Ectodermal cell (in vitro differentiated cells): Measurements from ENCODE around the gene RYR3.

Experiments
- H3K27ac ChIP-seq: 2 replicates; pipeline ENCODE4 v1.7.0; 2013; ENCODE audit warnings: mild to moderate bottlenecking, low read depth, low read length; ENCODE audit not compliant: insufficient read depth, poor library complexity, severe bottlenecking
- H3K27me3 ChIP-seq: 2 replicates; pipeline ENCODE4 v1.7.0; 2013; ENCODE audit warnings: mild to moderate bottlenecking, low read length; ENCODE audit not compliant: insufficient read depth, control insufficient read depth, poor library complexity, severe bottlenecking
- H3K36me3 ChIP-seq: one replicate; pipeline ENCODE4 v1.7.0; 2013; ENCODE audit warnings: low read length; ENCODE audit not compliant: control insufficient read depth, insufficient read depth
- H3K4me1 ChIP-seq: one replicate; pipeline ENCODE4 v1.7.0; 2013; ENCODE audit warnings: low read length; ENCODE audit not compliant: control insufficient read depth, insufficient read depth
- H3K4me3 ChIP-seq: 2 replicates; pipeline ENCODE4 v1.7.0; 2013; ENCODE audit warnings: low read depth, low read length, control low read depth; ENCODE audit not compliant: insufficient read depth
- H3K9me3 ChIP-seq: 2 replicates; pipeline ENCODE4 v1.7.0; 2013; ENCODE audit warnings: mild to moderate bottlenecking, low read length, moderate library complexity; ENCODE audit not compliant: control insufficient read depth
- WGBS, 2 experiments: methylation state at CpG; one replicate each; pipeline ENCODE4 v1.1.7; 2013; ENCODE audit warnings: missing lambda C conversion rate in 2 of 2; 5-methylcytosine and 5-hydroxymethylcytosine counted together

Gene RYR3

GRCh38 chr15:33837294-33837693 lies 526.5 kb downstream of the RYR3 start:
- Histone ChIP-seq H3K27ac (no peak overlapping the region), H3K9me3 (no peaks in the 10 kb centered on the region), H3K4me3 (no peak overlapping the region), H3K27me3 (no peaks in the 10 kb centered on the region), H3K36me3 (no peaks in the 10 kb centered on the region), H3K4me1 (peaks cover 12% of the 10 kb centered on the region)
- 80 to 100% methylated on average over 1 of the region's 1 CpG for WGBS, 2 experiments

- H3K4me3 ChIP-seq: no peak overlapping the region
- H3K27me3 ChIP-seq: no peaks in the 10 kb centered on the region
- no peaks in the 10 kb centered on the region for H3K9me3 ChIP-seq
- H3K27ac ChIP-seq: no peak overlapping the region
- 93 to 95% methylated on average over 2 of the region's 2 CpGs for WGBS, 2 experiments
- H3K4me1 ChIP-seq: peaks cover 12% of the 10 kb centered on the region
- no peaks in the 10 kb centered on the region for H3K36me3 ChIP-seq
These were observed 528.8 kb downstream of the RYR3 start for GRCh38 chr15:33839540-33839939.

GRCh38 chr15:33840615-33841014 lies 529.8 kb downstream of the RYR3 start:
- H3K9me3 ChIP-seq: no peaks in the 10 kb centered on the region
- 91 to 96% methylated on average over 3 of the region's 3 CpGs for WGBS, 2 experiments
- no peak overlapping the region for H3K27ac ChIP-seq
- H3K4me3 ChIP-seq: no peak overlapping the region
- H3K4me1 ChIP-seq: peaks cover 2% of the 10 kb centered on the region
- H3K36me3 ChIP-seq: no peaks in the 10 kb centered on the region
- no peaks in the 10 kb centered on the region for H3K27me3 ChIP-seq

GRCh38 chr15:33844186-33844585 lies 533.4 kb downstream of the RYR3 start:
- Histone ChIP-seq H3K9me3 (no peaks in the 10 kb centered on the region), H3K27ac (no peak overlapping the region), H3K4me1 (no peaks in the 10 kb centered on the region), H3K36me3 (no peaks in the 10 kb centered on the region), H3K4me3 (no peak overlapping the region), H3K27me3 (no peaks in the 10 kb centered on the region)
- WGBS, 2 experiments: 45 to 64% methylated on average over 4 of the region's 4 CpGs

- H3K9me3 ChIP-seq: no peaks in the 10 kb centered on the region
- H3K4me3 ChIP-seq: no peak overlapping the region
- no peaks in the 10 kb centered on the region for H3K36me3 ChIP-seq
- WGBS, 2 experiments: 88 to 91% methylated on average over 4 of the region's 4 CpGs
- H3K27me3 ChIP-seq: no peaks in the 10 kb centered on the region
- H3K27ac ChIP-seq: no peak overlapping the region
- no peaks in the 10 kb centered on the region for H3K4me1 ChIP-seq
These were observed 533.8 kb downstream of the RYR3 start for GRCh38 chr15:33844597-33844996.

- WGBS, 2 experiments: 93% methylated on average over 2 of the region's 2 CpGs
- Histone ChIP-seq H3K4me3 (no peak overlapping the region), H3K9me3 (no peaks in the 10 kb centered on the region), H3K36me3 (no peaks in the 10 kb centered on the region), H3K4me1 (no peaks in the 10 kb centered on the region), H3K27me3 (no peaks in the 10 kb centered on the region), H3K27ac (no peak overlapping the region)
These were observed 535.4 kb downstream of the RYR3 start for GRCh38 chr15:33846142-33846541.

- no peak overlapping the region for H3K4me3 ChIP-seq
- no peaks in the 10 kb centered on the region for H3K4me1 ChIP-seq
- H3K36me3 ChIP-seq: no peaks in the 10 kb centered on the region
- 93 to 94% methylated on average over 6 of the region's 6 CpGs for WGBS, 2 experiments
- no peak overlapping the region for H3K27ac ChIP-seq
- H3K27me3 ChIP-seq: no peaks in the 10 kb centered on the region
- no peaks in the 10 kb centered on the region for H3K9me3 ChIP-seq
These were observed 536.1 kb downstream of the RYR3 start for GRCh38 chr15:33846862-33847261.

GRCh38 chr15:33848011-33848410 lies 537.2 kb downstream of the RYR3 start:
- 92 to 97% methylated on average over 3 of the region's 3 CpGs for WGBS, 2 experiments
- no peaks in the 10 kb centered on the region for H3K9me3 ChIP-seq
- H3K36me3 ChIP-seq: no peaks in the 10 kb centered on the region
- H3K4me3 ChIP-seq: no peak overlapping the region
- no peaks in the 10 kb centered on the region for H3K4me1 ChIP-seq
- no peaks in the 10 kb centered on the region for H3K27me3 ChIP-seq
- no peak overlapping the region for H3K27ac ChIP-seq

- 96 to 100% methylated on average over 1 of the region's 1 CpG for WGBS, 2 experiments
- Histone ChIP-seq H3K4me1 (no peaks in the 10 kb centered on the region), H3K36me3 (no peaks in the 10 kb centered on the region), H3K9me3 (no peaks in the 10 kb centered on the region), H3K27me3 (no peaks in the 10 kb centered on the region), H3K4me3 (no peak overlapping the region), H3K27ac (no peak overlapping the region)
These were observed 540.3 kb downstream of the RYR3 start for GRCh38 chr15:33851079-33851478.

GRCh38 chr15:33852094-33852493 lies 541.3 kb downstream of the RYR3 start:
- no peaks in the 10 kb centered on the region for H3K4me1 ChIP-seq
- WGBS, 2 experiments: 89 to 100% methylated on average over 1 of the region's 1 CpG
- no peak overlapping the region for H3K4me3 ChIP-seq
- H3K36me3 ChIP-seq: no peaks in the 10 kb centered on the region
- H3K9me3 ChIP-seq: no peaks in the 10 kb centered on the region
- H3K27me3 ChIP-seq: no peaks in the 10 kb centered on the region
- no peak overlapping the region for H3K27ac ChIP-seq

- Histone ChIP-seq H3K27ac (no peak overlapping the region), H3K4me3 (no peak overlapping the region), H3K9me3 (no peaks in the 10 kb centered on the region), H3K4me1 (no peaks in the 10 kb centered on the region), H3K27me3 (no peaks in the 10 kb centered on the region), H3K36me3 (no peaks in the 10 kb centered on the region)
- WGBS, 2 experiments: 80% methylated on average over 1 of the region's 2 CpGs; no CpG with 5 or more reads in 1 of the 2 experiments
These were observed 541.8 kb downstream of the RYR3 start for GRCh38 chr15:33852570-33852969.
